Panc1 (cell line): ENCODE results near the gene NT5DC3. TPM values are rescaled to one million over a fixed set of nuclear protein-coding genes. Genes with fewer than 3 reads are reported as not detected.

Experiments used
- ATAC-seq: fragments of 200-7000 bp; cut with Tn5 transposase; 2 replicates; pipeline ENCODE4 v1.9.1; 2020; ENCODE audit warnings: mild to moderate bottlenecking, moderate library complexity
- BruUV-seq: library from RNA; stranded (reverse); fragments of 400-500 nt; replicated peaks from 2 replicates; lab custom pipeline; 2021; lab: Mats Ljungman, UMichigan
- CTCF ChIA-PET: fragments of 300-600 bp; sonication (Branson Sonifier 250); formaldehyde crosslinking; loops from one replicate; lab custom pipeline; 2022; ENCODE audit warnings: antibody characterized with exemption; lab: Charles Lee
- POLR2A ChIA-PET: fragments of 300-600 bp; sonication (Branson Sonifier 250); formaldehyde crosslinking; loops from one replicate; lab custom pipeline; 2022; ENCODE audit warnings: antibody characterized with exemption; lab: Charles Lee
- DNase-seq: peaks from one replicate; pipeline ENCODE4 v3.0.0-alpha.2; 2010; ENCODE audit warnings: low read depth, low spot score
- H3K27ac ChIP-seq: 2 replicates; pipeline ENCODE4 v1.5.1; 2011; ENCODE audit warnings: mild to moderate bottlenecking, low read length, inconsistent platforms
- H3K27me3 ChIP-seq: fragments of 200-500 bp; sonication (Bioruptor generic); 2 replicates; pipeline ENCODE4 v1.6.0; 2014; ENCODE audit warnings: low read length, inconsistent platforms; ENCODE audit not compliant: control insufficient read depth, insufficient read depth
- H3K36me3 ChIP-seq: fragments of 200-500 bp; sonication (Bioruptor generic); 2 replicates; pipeline ENCODE4 v1.5.1; 2014; ENCODE audit warnings: inconsistent platforms, mild to moderate bottlenecking, low read length, moderate library complexity; ENCODE audit not compliant: control insufficient read depth, insufficient read depth
- H3K4me1 ChIP-seq: 2 replicates; pipeline ENCODE4 v1.5.1; 2011; ENCODE audit warnings: inconsistent platforms, mild to moderate bottlenecking, low read length, moderate library complexity; ENCODE audit not compliant: control insufficient read depth, insufficient read depth
- H3K4me3 ChIP-seq, 2 experiments: 2 replicates each; pipeline ENCODE4 v1.5.1; 2011 to 2012; ENCODE audit warnings: low read depth in 2 of 2, low read length in 2 of 2, mild to moderate bottlenecking in 2 of 2, inconsistent platforms in 1 of 2, moderate library complexity in 1 of 2
- H3K9me3 ChIP-seq: fragments of 200-500 bp; sonication (Bioruptor generic); 2 replicates; pipeline ENCODE4 v1.5.1; 2014; ENCODE audit warnings: low read depth, mild to moderate bottlenecking, inconsistent platforms, low read length, moderate library complexity; ENCODE audit not compliant: control insufficient read depth, insufficient read depth
- CTCF ChIP-seq: fragments of 450-650 bp; IDR thresholded peaks from 2 replicates; pipeline ENCODE4 v1.5.1; 2017; ENCODE audit warnings: mild to moderate bottlenecking
- POLR2AphosphoS5 ChIP-seq: IDR thresholded peaks from 2 replicates; pipeline ENCODE4 v1.6.1; 2012; ENCODE audit warnings: mild to moderate bottlenecking, low read depth, low read length, moderate library complexity
- SIN3A ChIP-seq: IDR thresholded peaks from 2 replicates; pipeline ENCODE4 v1.6.1; 2012; ENCODE audit warnings: low read depth, mild to moderate bottlenecking, low read length, moderate library complexity, borderline replicate concordance; ENCODE audit not compliant: insufficient read depth
- TCF7L2 ChIP-seq: IDR thresholded peaks from 2 replicates; pipeline ENCODE4 v1.6.1; 2011; ENCODE audit warnings: mild to moderate bottlenecking, low read depth, low read length, inconsistent platforms
- in situ Hi-C: cut with HindIII; loops from 2 replicates; pipeline ENCODE4 v1.10.0; 2016; ENCODE audit warnings: low sequenced_read_pairs, low pct_unique_long_range_greater_than_20kb
- intact Hi-C: fragments of 100-400 bp; cut with micrococcal nuclease; formaldehyde crosslinking; loops from one replicate; pipeline ENCODE4 v1.10.0; 2022; ENCODE audit not compliant: unreplicated experiment
- total RNA-seq: library from RNA; stranded (reverse); gene quantifications from one replicate; pipeline ENCODE4 v1.2.1, GENCODE V29; 2021; ENCODE audit not compliant: unreplicated experiment
- TF ChIP-seq, protein P1 (sequence below), 2 experiments: IDR thresholded peaks; 2 replicates each; pipeline ENCODE4 v1.6.1; 2011 to 2012; ENCODE audit warnings: low read depth in 2 of 2, control low read depth in 1 of 2, low read length in 1 of 2, mild to moderate bottlenecking in 1 of 2, moderate library complexity in 1 of 2; ENCODE audit not compliant: insufficient read depth in 1 of 2

The NT5DC3 gene
- total RNA-seq, 1 experiment from 2014 or later: 24.9 TPM

DNA sequence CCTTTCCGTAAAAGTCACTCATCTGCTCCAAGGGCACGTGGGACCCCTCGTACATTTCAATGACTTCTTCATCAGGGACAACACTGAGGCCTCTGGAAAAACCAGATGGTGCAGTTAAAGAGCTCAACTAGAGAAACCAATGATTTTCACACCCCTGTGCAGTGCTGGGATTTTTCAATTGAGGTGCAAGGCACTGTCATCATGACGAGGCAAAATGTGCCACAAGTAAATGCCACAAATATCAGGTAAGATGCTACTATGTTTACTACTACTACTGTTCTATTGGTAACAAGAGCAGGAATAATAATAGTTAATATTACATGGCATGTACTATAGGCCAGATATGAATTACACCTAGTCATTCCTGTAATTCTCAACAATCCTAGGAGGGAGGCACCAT lies 42.4 kb downstream of the NT5DC3 start:
- BruUV-seq: no TSS peak
- no peak for TF ChIP-seq POLR2AphosphoS5
- no peak for TF ChIP-seq CTCF
- in situ Hi-C loops (no loop called here), intact Hi-C loops (no loop called here)
- CTCF ChIA-PET: no interaction called here
- Histone ChIP-seq H3K36me3 (peaks cover 5% of the 10 kb centered on the region), H3K4me3 (no peak overlapping the region), H3K27ac (no peak overlapping the region), H3K27me3 (no peaks in the 10 kb centered on the region), H3K4me1 (peaks cover 4% of the 10 kb centered on the region; the same call in 1 of the 2 replicates), H3K9me3 (no peaks in the 10 kb centered on the region)
- DNase-seq: no peak
- POLR2A ChIA-PET: no interaction called here
- ATAC-seq: no peak

DNA sequence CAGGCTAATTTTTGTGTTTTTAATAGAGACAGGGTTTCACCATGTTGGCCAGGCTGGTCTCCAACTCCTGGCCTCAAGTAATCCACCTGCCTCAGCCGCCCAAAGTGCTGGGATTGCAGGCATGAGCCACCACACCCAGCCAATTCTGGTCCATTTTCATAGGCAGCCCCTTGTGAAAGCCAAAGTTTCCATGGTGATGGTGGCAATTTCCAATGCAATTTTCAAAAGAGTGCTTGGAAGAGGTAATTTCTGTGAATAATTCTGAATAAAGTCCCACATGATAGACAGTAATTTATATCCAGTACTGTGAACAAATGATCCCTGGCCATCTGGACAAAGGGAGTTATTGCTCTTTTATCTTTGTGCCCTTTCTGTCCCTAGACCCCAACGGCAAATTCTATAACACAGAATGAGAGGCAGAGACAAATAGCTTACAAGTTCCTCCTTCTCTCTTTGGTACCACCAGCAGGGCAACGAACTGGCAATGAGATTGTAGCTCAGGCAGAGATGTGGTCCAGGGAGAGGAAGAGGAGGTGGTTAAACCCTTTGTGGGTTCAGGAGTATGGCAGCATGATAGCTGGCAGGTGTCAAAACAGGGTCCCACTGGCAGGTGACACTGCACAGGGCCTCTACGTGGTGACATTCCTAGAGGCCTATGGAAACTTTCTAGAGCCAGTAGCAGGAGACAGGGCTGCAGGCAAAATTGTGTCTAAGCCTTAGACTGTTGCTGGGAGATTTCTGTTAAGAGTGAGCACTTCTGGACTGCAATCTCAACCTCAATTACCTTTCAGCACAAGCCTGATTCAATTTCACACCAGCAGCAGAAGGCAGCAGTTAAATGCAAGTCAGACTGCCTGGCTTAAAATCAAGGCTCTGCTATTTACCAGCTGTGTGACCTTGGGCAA lies 46.5 kb downstream of the NT5DC3 start:
- ATAC-seq: no peak
- Histone ChIP-seq H3K27me3 (no peaks in the 10 kb centered on the region), H3K4me1 (no peaks in the 10 kb centered on the region), H3K4me3 (no peak overlapping the region), H3K9me3 (no peaks in the 10 kb centered on the region), H3K27ac (no peak overlapping the region), H3K36me3 (peaks cover 9% of the 10 kb centered on the region)
- no peak for DNase-seq
- no TSS peak for BruUV-seq
- intact Hi-C loops: no loop called here
- in situ Hi-C loops: no loop called here
- POLR2A ChIA-PET: no interaction called here
- TF ChIP-seq, protein P1, sequence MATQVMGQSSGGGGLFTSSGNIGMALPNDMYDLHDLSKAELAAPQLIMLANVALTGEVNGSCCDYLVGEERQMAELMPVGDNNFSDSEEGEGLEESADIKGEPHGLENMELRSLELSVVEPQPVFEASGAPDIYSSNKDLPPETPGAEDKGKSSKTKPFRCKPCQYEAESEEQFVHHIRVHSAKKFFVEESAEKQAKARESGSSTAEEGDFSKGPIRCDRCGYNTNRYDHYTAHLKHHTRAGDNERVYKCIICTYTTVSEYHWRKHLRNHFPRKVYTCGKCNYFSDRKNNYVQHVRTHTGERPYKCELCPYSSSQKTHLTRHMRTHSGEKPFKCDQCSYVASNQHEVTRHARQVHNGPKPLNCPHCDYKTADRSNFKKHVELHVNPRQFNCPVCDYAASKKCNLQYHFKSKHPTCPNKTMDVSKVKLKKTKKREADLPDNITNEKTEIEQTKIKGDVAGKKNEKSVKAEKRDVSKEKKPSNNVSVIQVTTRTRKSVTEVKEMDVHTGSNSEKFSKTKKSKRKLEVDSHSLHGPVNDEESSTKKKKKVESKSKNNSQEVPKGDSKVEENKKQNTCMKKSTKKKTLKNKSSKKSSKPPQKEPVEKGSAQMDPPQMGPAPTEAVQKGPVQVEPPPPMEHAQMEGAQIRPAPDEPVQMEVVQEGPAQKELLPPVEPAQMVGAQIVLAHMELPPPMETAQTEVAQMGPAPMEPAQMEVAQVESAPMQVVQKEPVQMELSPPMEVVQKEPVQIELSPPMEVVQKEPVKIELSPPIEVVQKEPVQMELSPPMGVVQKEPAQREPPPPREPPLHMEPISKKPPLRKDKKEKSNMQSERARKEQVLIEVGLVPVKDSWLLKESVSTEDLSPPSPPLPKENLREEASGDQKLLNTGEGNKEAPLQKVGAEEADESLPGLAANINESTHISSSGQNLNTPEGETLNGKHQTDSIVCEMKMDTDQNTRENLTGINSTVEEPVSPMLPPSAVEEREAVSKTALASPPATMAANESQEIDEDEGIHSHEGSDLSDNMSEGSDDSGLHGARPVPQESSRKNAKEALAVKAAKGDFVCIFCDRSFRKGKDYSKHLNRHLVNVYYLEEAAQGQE (IDR thresholded peaks at IDR 0.05; ENCODE audit: insufficient read depth in 1 of 2, low read depth in 2 of 2, low read length in 1 of 2): no peak
- TF ChIP-seq POLR2AphosphoS5: no peak
- no peak for TF ChIP-seq TCF7L2
- no peak for TF ChIP-seq CTCF
- TF ChIP-seq SIN3A: no peak
- CTCF ChIA-PET: no interaction called here
